GM20431 (cell line): ENCODE results near the gene PYURF.

ENCODE experiments used
- in situ Hi-C: fragments of 300-500 bp; cut with MseI, MboI; formaldehyde crosslinking; loops from one replicate; pipeline ENCODE4 v1.15.0; 2020; ENCODE audit warnings: low sequenced_read_pairs; ENCODE audit not compliant: unreplicated experiment

Gene PYURF

GRCh38 chr4:88516746-88517145 lies 6.8 kb downstream of the PYURF start:
- in situ Hi-C loops, result loop anchor here (10.0 to 25.0 kb wide), 2 partner anchors 302 to 479 kb away; no protein-coding TSS in a partner anchor

GRCh38 chr4:88514557-88515511 lies 8.7 kb downstream of the PYURF start:
- in situ Hi-C loops, result loop anchor here (10.0 to 25.0 kb wide), 2 partner anchors 300 to 478 kb away; no protein-coding TSS in a partner anchor

GRCh38 chr4:88511236-88511635 lies 12.3 kb downstream of the PYURF start:
- in situ Hi-C loops, result loop anchor here (10.0 to 25.0 kb wide), 2 partner anchors 296 to 474 kb away; no protein-coding TSS in a partner anchor

- in situ Hi-C loops, result loop anchor here (25.0 kb wide), 1 partner anchor 466 kb away; no protein-coding TSS in a partner anchor
Measured at GRCh38 chr4:88503344-88503743, 20.2 kb downstream of the PYURF start.

- in situ Hi-C loops, result no loop called here
Measured at GRCh38 chr4:88497859-88498409, 25.6 kb downstream of the PYURF start.

GRCh38 chr4:88489100-88489761 lies 34.3 kb downstream of the PYURF start:
- in situ Hi-C loops, result no loop called here

- in situ Hi-C loops, result no loop called here
Measured at GRCh38 chr4:88481537-88481936, 42.0 kb downstream of the PYURF start.

- in situ Hi-C loops, result no loop called here
Measured at GRCh38 chr4:88478247-88478646, 45.3 kb downstream of the PYURF start.

- in situ Hi-C loops, result no loop called here
Measured at GRCh38 chr4:88477229-88477860, 46.2 kb downstream of the PYURF start.
